Activated CD4-positive, alpha-beta T cell treated with anti-CD3 and anti-CD28 coated beads, Interleukin-2, amount 10 ng/mL, durations not matched to agents 7 days and 5 days (primary cell): Measurements from ENCODE around the gene GPRC5C. TPM values are rescaled to one million over a fixed set of nuclear protein-coding genes. Genes with fewer than 3 reads are reported as not detected.
"Not testable (repeated sequence)": the region's sequence is repeated elsewhere in the genome, so short reads cannot be mapped to it uniquely, and the experiment has no call there.

Experiments
- CTCF ChIA-PET: fragments of 350-600 bp; sonication (Branson Sonifier 250); formaldehyde crosslinking; loops from one replicate; lab custom pipeline; 2021; ENCODE audit warnings: antibody characterized with exemption; lab: Charles Lee
- POLR2A ChIA-PET: fragments of 350-600 bp; sonication (Branson Sonifier 250); formaldehyde crosslinking; loops from one replicate; lab custom pipeline; 2021; ENCODE audit warnings: antibody characterized with exemption; lab: Charles Lee
- DNase-seq: peaks from one replicate; pipeline ENCODE4 v3.0.0-alpha.2; 2020
- H3K27ac Mint-ChIP-seq: one replicate; pipeline ENCODE4 v1.8.0; 2021; ENCODE audit warnings: mild to moderate bottlenecking, moderate library complexity, mixed read lengths
- H3K27me3 Mint-ChIP-seq: one replicate; pipeline ENCODE4 v1.8.0; 2021; ENCODE audit warnings: mixed read lengths
- H3K36me3 Mint-ChIP-seq: one replicate; pipeline ENCODE4 v1.8.0; 2021; ENCODE audit warnings: low read depth, mixed read lengths
- H3K4me1 Mint-ChIP-seq: one replicate; pipeline ENCODE4 v1.8.0; 2021; ENCODE audit warnings: mixed read lengths
- H3K4me3 Mint-ChIP-seq: one replicate; pipeline ENCODE4 v1.8.0; 2021; ENCODE audit warnings: mild to moderate bottlenecking, moderate library complexity, mixed read lengths
- H3K9me3 Mint-ChIP-seq: one replicate; pipeline ENCODE4 v1.8.0; 2021; ENCODE audit warnings: mixed read lengths
- total RNA-seq, 2 experiments: library from RNA; stranded (reverse); gene quantifications; one replicate each; pipeline ENCODE4 v1.2.3, GENCODE V29; 2021

The GPRC5C gene
- total RNA-seq, 2 experiments from 2014 or later: not detected

DNA sequence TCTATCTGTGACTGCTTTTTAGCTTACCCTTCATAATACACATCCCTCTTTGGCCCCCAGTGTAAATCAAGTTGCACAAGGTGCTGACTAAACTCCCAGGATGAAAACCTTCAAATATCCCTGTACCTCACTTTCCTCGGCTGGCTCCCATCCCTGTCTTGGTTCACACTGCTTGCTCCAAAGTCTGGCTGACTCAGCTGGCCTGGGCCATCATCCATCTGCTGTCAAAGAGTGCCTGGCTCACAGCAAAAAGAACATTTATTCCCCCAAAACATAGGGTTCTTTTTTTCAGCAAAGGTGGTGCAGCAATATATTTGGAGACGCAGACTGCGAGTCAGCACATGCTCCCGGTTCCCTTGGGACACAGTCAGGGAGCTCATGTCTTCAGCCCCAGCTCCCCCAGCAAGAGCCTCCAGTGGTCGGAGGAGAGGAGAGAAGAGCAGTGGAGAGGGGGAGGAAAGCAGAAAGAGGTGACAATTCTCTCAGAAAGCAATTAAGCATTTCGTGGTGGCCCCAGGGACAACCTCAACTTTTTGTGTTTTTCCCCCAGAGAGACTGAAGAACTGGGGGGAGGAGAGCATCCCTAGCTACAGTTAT, 38.4 kb upstream of the GPRC5C start:
- DNase-seq: no peak
- no peak overlapping the region for H3K4me3 Mint-ChIP-seq
- H3K9me3 Mint-ChIP-seq: no peaks in the 10 kb centered on the region
- H3K27me3 Mint-ChIP-seq: peaks cover 6% of the 10 kb centered on the region
- H3K27ac Mint-ChIP-seq: no peak overlapping the region
- ChIA-PET CTCF (interaction anchor here (0.5 to 3.5 kb wide), 7 partner anchors 9 to 386 kb away, joined by 3 to 16 read pairs (median 4); no protein-coding TSS in a partner anchor), POLR2A (interaction anchor here (0.6 kb wide), 1 partner anchor 949 kb away, joined by 6 read pairs; no protein-coding TSS in a partner anchor)
- no peaks in the 10 kb centered on the region for H3K36me3 Mint-ChIP-seq
- H3K4me1 Mint-ChIP-seq: no peaks in the 10 kb centered on the region

DNA sequence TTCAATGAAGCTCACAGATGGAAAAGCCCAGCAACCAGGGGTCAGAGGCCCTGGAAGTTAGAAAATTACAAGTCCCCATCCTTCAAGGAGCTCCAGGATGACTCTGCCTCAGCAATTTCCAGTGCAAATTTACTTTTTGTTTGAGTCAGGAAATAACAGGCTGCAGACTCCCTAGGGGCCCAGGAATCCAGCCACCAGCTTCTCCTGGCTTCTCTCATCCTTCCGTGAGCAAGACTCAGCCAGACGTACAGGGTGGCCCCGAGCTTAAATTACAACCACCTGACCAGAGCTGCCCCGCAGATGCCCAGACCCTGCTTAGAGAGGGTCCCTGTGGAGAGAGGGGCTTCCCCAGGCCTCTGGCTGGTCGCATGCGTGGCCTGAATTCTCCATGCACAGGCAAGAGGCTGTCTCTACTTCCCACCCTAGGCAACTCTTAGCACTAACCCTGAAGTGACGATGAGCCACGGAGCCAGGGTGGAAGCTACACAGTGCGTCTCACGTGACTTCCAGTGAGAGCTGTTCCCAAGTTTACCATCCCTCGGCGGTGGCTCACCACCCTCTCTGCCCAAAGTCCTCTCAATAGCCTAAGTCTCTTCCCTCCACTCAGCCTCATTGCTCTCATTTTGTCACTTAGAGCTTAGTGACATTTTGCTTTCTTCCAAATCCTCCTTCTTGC, 37.5 kb upstream of the GPRC5C start:
- CTCF ChIA-PET: interaction anchor here (0.6 to 1.4 kb wide), 3 partner anchors 15 to 135 kb away, joined by 4 to 6 read pairs (median 4); no protein-coding TSS in a partner anchor
- peaks cover 13% of the 10 kb centered on the region for H3K27me3 Mint-ChIP-seq
- H3K36me3 Mint-ChIP-seq: no peaks in the 10 kb centered on the region
- no peak overlapping the region for H3K27ac Mint-ChIP-seq
- no peak for DNase-seq
- H3K4me1 Mint-ChIP-seq: no peaks in the 10 kb centered on the region
- H3K4me3 Mint-ChIP-seq: no peak overlapping the region
- POLR2A ChIA-PET: no interaction called here
- no peaks in the 10 kb centered on the region for H3K9me3 Mint-ChIP-seq

DNA sequence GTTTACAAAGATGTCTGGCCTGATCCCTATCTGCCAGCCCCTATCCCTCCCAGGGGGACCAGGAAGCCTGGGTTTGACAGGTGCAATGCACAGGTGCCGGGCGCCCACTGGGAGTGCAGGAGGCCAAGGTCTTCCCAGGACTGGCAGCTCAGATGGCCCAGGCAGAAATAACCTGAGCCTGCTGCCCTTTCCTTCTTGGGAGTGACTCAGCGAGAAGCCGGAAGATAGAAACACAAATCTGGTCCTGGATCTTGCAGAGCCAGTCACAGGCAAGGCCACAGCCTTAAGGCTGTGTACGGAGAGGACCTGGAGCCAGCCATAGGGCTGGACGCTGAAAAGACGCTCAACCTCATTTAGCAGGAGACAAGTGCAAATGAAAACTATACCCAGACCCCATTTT, 36.9 kb upstream of the GPRC5C start:
- Mint-ChIP-seq H3K27ac (no peak overlapping the region), H3K9me3 (no peaks in the 10 kb centered on the region), H3K27me3 (peaks cover 9% of the 10 kb centered on the region), H3K4me3 (no peak overlapping the region), H3K4me1 (no peaks in the 10 kb centered on the region), H3K36me3 (no peaks in the 10 kb centered on the region)
- no peak for DNase-seq
- CTCF ChIA-PET: interaction anchor here (1.4 kb wide), 1 partner anchor 16 kb away, joined by 4 read pairs; no protein-coding TSS in a partner anchor
- POLR2A ChIA-PET: no interaction called here

DNA sequence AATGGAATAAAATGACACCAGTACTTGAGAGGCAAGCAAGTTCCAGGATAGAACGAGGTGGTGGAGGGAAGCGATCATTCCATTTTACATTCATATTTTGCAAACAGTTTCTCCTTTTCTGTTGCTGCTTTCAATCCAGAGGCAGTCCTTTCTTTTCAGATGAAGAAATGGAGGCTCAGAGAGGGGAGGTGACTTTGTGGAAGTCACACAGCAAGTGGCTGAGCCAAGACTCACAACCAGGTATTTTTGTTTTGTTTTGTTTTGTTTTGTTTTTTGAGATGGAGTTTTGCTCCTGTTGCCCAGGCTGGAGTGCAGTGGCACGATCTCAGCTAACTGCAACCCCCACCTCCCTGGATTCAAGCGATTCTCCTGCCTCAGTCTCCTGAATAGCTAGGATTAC, 35.3 kb upstream of the GPRC5C start:
- Mint-ChIP-seq H3K4me3 (no peak overlapping the region), H3K36me3 (no peaks in the 10 kb centered on the region), H3K27me3 (peaks cover 10% of the 10 kb centered on the region), H3K9me3 (no peaks in the 10 kb centered on the region), H3K4me1 (no peaks in the 10 kb centered on the region), H3K27ac (no peak overlapping the region)
- ChIA-PET CTCF (interaction anchor here (0.7 kb wide), 1 partner anchor 524 kb away, joined by 3 read pairs; no protein-coding TSS in a partner anchor), POLR2A (no interaction called here)
- no peak for DNase-seq

DNA sequence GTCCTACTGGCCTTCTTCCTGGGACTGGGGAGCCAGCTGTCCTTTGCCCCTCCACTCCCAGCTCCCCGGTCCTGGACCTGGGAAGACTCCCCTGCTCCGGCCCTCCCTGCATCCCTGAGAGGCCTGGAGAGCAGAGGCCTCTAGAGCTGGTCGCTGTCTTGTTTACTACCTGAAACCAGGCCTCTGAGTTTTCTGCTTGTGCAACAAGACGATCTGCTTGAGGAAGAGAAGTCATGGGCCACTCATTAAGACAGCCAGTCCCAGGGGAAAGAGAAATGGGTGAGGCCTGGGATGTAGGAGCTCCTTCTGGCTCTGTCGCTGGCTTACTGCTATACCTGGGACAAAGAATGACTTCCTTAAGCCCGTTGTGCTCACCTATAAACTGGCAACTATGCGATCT, 29.8 kb upstream of the GPRC5C start:
- Mint-ChIP-seq H3K27ac (no peak overlapping the region), H3K4me3 (no peak overlapping the region), H3K36me3 (no peaks in the 10 kb centered on the region), H3K4me1 (peaks cover under 1% of the 10 kb centered on the region), H3K27me3 (peaks cover 10% of the 10 kb centered on the region), H3K9me3 (no peaks in the 10 kb centered on the region)
- CTCF ChIA-PET: interaction anchor here (0.7 to 1.6 kb wide), 3 partner anchors 9 to 180 kb away, joined by 3 to 5 read pairs (median 4); no protein-coding TSS in a partner anchor
- POLR2A ChIA-PET: no interaction called here
- DNase-seq: no peak

DNA sequence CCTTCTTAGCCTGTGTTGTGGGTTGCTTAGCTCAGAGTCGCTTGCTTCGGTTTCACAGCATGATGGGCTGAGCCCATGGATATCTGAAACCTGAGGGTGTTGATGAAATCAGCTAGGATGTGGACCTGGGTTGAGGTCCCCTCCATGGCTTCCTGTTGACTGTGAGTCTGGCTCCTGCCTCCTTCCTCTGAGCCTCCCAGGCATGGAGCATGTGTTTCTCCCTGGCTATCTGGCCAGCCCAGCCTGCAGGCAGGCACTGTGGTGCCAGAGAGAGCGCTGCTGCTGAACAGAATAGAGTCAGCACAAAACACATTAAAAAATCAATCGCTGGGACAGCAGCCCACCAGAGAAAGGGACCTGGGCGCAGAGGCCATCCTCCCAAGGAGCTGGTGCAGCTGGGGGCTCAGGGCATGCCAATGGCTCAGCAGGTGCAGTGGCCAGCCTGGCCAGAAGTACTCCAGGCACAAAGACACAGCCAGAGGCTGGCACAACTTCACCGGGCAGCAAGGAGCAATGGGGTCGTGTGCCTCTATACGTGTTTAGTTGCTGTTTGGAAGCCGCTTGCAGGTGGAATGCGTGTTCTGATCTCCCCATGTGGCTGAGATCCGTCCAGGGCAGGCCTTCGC, 28.3 kb upstream of the GPRC5C start:
- CTCF ChIA-PET: interaction anchor here (0.7 to 1.6 kb wide), 3 partner anchors 19 to 51 kb away, joined by 3 to 4 read pairs (median 3); no protein-coding TSS in a partner anchor

DNA sequence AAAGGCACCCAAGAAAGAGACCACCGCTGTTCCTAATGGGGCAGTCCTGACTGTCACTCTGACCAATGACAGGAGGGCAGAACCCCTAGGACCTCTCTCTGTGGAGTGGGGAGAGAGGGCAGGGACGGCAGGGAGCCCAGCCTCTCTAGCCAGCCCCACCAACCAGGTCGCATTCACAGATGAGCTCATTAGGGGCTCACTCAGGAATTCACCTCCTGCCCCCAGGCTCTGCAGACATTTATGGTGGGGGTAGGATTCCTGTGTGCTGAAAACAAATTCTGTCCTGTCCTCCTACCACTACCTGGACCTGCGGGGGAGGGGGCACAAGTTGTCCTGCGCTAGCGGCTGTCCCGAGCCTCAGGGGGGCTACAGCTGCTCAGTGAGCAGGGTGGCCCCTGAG, 27.7 kb upstream of the GPRC5C start:
- Mint-ChIP-seq H3K27me3 (peaks cover 4% of the 10 kb centered on the region), H3K27ac (no peak overlapping the region), H3K4me3 (no peak overlapping the region), H3K9me3 (no peaks in the 10 kb centered on the region), H3K4me1 (peaks cover 1% of the 10 kb centered on the region), H3K36me3 (no peaks in the 10 kb centered on the region)
- DNase-seq: no peak
- ChIA-PET POLR2A (no interaction called here), CTCF (interaction anchor here (1.1 kb wide), 1 partner anchor 19 kb away, joined by 3 read pairs; no protein-coding TSS in a partner anchor)

More for the DNA sequence above, 28.3 kb upstream of the GPRC5C start:
- Mint-ChIP-seq H3K4me1 (peaks cover 1% of the 10 kb centered on the region), H3K27ac (no peak overlapping the region), H3K4me3 (no peak overlapping the region), H3K27me3 (peaks cover 10% of the 10 kb centered on the region), H3K36me3 (no peaks in the 10 kb centered on the region), H3K9me3 (no peaks in the 10 kb centered on the region)
- DNase-seq: no peak
- POLR2A ChIA-PET: no interaction called here

DNA sequence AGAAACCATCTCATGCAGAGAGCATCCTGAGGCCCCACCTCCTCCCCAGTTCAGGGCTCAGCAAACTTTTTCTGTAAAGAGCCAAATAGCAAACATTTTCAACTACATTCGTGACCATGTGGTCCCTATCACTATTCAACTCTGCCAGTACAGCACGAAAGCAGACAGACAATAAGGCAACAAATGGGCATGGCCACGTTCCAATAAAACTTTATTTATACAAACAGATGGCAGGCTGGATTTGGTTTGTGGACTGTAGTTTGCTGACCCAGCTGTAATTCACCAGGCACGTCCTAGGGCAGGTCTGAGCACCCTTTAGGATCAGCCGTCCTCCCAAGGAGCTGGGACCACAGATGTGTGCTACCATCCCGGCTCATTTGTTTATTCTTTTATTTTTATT, 27.1 kb upstream of the GPRC5C start:
- no peak overlapping the region for H3K4me3 Mint-ChIP-seq
- DNase-seq: no peak
- H3K27me3 Mint-ChIP-seq: peaks cover 2% of the 10 kb centered on the region
- CTCF ChIA-PET: interaction anchor here (1.1 kb wide), 1 partner anchor 20 kb away, joined by 3 read pairs; no protein-coding TSS in a partner anchor
- H3K27ac Mint-ChIP-seq: no peak overlapping the region
- H3K4me1 Mint-ChIP-seq: peaks cover 1% of the 10 kb centered on the region
- H3K9me3 Mint-ChIP-seq: no peaks in the 10 kb centered on the region
- no peaks in the 10 kb centered on the region for H3K36me3 Mint-ChIP-seq
- POLR2A ChIA-PET: interaction anchor here (0.7 kb wide), 1 partner anchor 77 kb away, joined by 3 read pairs; no protein-coding TSS in a partner anchor

DNA sequence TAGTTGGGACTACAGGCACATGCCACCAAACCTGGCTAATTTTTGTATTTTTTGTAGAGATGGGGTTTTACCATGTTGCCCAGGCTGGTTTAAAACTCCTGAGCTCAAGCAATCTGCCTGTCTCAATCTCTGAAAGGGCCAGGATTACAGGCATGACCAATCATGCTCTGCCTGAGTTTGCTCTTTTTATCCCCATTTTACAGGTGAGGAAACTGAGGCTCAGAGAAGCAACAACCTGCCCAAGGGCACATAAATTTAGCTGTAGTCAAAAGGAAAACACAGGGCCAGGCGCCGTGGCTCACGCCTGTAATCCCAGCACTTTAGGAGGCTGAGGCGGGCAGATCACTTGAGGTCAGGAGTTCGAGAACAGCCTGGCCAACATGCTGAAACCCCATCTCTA, 26.6 kb upstream of the GPRC5C start:
- CTCF ChIA-PET: interaction anchor here (1.1 to 1.4 kb wide), 2 partner anchors 26 to 37 kb away, joined by 4 to 5 read pairs; no protein-coding TSS in a partner anchor

DNA sequence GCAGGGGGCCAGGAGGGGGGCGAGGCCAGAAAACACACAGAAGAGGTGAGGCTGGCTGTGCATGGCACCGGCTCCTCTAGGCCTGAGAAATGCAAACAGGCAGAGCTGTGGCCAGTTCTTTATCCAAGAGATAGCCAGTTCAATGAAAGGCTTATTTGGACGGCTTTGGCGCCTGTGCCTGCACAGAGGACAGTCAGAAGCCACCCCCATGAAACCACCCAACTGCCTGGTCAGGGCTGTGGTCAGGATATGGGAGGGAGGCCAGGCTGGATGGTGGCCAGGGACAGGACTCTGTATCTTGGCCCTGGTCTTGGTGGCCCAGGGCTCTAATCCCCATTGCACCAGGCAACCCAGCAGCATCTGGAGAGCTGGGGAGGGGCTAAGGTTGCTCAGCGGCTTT, 24.5 kb upstream of the GPRC5C start:
- CTCF ChIA-PET: no interaction called here
- H3K27me3 Mint-ChIP-seq: peaks cover 2% of the 10 kb centered on the region
- POLR2A ChIA-PET: interaction anchor here (0.5 kb wide), 1 partner anchor 109 kb away, joined by 4 read pairs; no protein-coding TSS in a partner anchor

More for the DNA sequence above, 26.6 kb upstream of the GPRC5C start:
- not testable (repeated sequence) for H3K27me3 Mint-ChIP-seq, H3K27ac Mint-ChIP-seq, H3K4me1 Mint-ChIP-seq, H3K36me3 Mint-ChIP-seq, DNase-seq, H3K9me3 Mint-ChIP-seq, H3K4me3 Mint-ChIP-seq
- POLR2A ChIA-PET: interaction anchor here (0.7 kb wide), 1 partner anchor 77 kb away, joined by 3 read pairs; no protein-coding TSS in a partner anchor

DNA sequence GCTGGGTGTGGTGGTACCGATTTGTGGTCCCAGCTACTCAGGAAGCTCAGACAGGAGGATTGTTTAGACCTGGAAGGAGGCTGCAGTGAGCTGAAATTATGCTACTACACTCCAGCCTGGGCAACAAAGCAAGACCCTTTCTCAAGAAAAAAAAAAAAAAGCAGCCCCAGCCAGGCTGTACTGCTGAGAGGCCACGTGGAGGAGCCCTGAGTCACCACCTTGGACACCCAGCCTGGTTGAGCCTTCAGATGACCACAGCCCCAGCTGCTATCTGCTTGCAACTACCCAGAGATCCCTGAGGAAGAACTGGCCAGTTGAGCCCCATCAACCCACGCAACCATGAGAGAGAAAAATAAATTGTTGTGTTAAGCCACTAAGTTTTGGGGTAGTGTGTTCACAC, 23.6 kb upstream of the GPRC5C start:
- H3K9me3 Mint-ChIP-seq: no peaks in the 10 kb centered on the region
- POLR2A ChIA-PET: no interaction called here

More for the DNA sequence above, 24.5 kb upstream of the GPRC5C start:
- no peak for DNase-seq
- no peak overlapping the region for H3K27ac Mint-ChIP-seq
- H3K4me1 Mint-ChIP-seq: peaks cover 1% of the 10 kb centered on the region
- H3K4me3 Mint-ChIP-seq: no peak overlapping the region
- no peaks in the 10 kb centered on the region for H3K36me3 Mint-ChIP-seq
- no peaks in the 10 kb centered on the region for H3K9me3 Mint-ChIP-seq

DNA sequence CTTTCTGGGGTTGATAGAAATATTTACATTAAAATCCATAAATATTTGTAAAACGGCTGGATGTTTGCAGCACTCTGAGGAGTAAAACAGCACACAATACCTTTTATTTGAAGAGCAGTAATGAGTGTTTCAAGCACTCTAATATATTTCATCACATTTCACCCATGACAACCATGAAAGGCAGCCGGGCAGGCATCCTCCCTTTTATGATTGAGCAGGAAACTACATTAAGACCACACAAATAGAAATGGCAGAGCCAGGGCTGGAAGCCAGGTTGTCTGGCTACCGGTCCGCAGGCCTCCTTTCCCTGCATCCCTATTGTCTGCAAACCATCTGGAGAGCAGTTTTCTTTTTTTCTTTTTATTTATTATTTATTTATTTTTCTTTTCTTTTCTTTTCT, 23.1 kb upstream of the GPRC5C start:
- Mint-ChIP-seq H3K9me3 (no peaks in the 10 kb centered on the region), H3K4me1 (peaks cover 1% of the 10 kb centered on the region), H3K27ac (no peak overlapping the region), H3K36me3 (no peaks in the 10 kb centered on the region), H3K4me3 (no peak overlapping the region), H3K27me3 (peaks cover 2% of the 10 kb centered on the region)
- no peak for DNase-seq
- ChIA-PET CTCF (interaction anchor here (2.2 kb wide), 1 partner anchor 30 kb away, joined by 4 read pairs; no protein-coding TSS in a partner anchor), POLR2A (no interaction called here)

More for the DNA sequence above, 23.6 kb upstream of the GPRC5C start:
- peaks cover 2% of the 10 kb centered on the region for H3K27me3 Mint-ChIP-seq
- peaks cover 1% of the 10 kb centered on the region for H3K4me1 Mint-ChIP-seq
- no peak for DNase-seq
- CTCF ChIA-PET: no interaction called here
- no peak overlapping the region for H3K4me3 Mint-ChIP-seq
- H3K27ac Mint-ChIP-seq: no peak overlapping the region
- H3K36me3 Mint-ChIP-seq: no peaks in the 10 kb centered on the region
